Measurements from ENCODE around the gene NR4A2. TPM values are rescaled to one million over a fixed set of nuclear protein-coding genes. Genes with fewer than 3 reads are reported as not detected.

The NR4A2 gene
- total RNA-seq, 1 donor from 2014 or later: 1.7 TPM

DNA sequence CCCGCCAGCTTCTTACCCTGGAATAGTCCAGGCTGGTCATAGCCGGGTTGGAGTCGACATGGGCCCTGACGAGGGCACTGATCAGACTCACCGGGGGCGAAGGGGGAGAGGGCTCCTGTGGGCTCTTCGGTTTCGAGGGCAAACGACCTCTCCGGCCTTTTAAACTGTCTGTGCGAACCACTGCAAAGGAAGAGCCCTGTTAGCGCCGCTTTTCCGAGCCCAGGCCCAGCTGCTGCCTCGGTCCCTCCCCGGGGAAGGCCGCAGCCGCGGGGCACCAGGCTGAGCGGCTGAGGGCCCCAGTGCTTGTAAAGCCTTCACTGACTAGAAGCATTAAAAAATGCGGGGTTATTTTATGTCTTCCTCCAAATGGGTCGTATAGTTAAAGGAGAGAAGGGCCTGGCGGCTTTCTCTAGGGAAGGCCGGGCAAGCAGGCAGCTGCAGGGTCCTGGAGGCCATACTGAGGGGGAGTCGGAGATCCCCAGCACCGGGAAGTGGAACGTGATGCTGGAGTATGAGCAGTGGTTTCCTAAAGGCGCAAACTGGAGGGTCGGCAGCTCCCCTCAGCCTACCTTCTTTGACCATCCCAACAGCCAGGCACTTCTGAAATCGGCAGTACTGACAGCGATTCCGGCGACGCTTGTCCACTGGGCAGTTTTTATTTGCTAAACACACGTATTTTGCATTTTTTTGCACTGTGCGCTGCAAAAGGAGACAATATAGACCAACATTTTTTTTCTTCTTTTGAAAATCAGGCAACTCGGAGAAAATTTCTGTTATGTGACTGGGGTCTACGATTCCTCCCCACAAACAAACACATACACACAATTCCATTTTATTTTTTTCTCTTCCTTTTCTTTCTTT is 4.5 kb downstream of the NR4A2 start:
- Mint-ChIP-seq H3K36me3 (no peaks in the 10 kb centered on the region), H3K27ac (no peak overlapping the region), H3K4me1 (peaks cover 15% of the 10 kb centered on the region), H3K27me3 (ENCODE audit: low read depth) (peaks cover 96% of the 10 kb centered on the region), H3K4me3 (no peak overlapping the region), H3K9me3 (no peaks in the 10 kb centered on the region)
- TF ChIP-seq, protein P1, sequence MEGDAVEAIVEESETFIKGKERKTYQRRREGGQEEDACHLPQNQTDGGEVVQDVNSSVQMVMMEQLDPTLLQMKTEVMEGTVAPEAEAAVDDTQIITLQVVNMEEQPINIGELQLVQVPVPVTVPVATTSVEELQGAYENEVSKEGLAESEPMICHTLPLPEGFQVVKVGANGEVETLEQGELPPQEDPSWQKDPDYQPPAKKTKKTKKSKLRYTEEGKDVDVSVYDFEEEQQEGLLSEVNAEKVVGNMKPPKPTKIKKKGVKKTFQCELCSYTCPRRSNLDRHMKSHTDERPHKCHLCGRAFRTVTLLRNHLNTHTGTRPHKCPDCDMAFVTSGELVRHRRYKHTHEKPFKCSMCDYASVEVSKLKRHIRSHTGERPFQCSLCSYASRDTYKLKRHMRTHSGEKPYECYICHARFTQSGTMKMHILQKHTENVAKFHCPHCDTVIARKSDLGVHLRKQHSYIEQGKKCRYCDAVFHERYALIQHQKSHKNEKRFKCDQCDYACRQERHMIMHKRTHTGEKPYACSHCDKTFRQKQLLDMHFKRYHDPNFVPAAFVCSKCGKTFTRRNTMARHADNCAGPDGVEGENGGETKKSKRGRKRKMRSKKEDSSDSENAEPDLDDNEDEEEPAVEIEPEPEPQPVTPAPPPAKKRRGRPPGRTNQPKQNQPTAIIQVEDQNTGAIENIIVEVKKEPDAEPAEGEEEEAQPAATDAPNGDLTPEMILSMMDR (IDR thresholded peaks at IDR 0.05; ENCODE audit: unreplicated experiment): no peak
- DNase-seq (ENCODE audit: low spot score in 2 of 2, unreplicated experiment in 2 of 2): no peak

DNA sequence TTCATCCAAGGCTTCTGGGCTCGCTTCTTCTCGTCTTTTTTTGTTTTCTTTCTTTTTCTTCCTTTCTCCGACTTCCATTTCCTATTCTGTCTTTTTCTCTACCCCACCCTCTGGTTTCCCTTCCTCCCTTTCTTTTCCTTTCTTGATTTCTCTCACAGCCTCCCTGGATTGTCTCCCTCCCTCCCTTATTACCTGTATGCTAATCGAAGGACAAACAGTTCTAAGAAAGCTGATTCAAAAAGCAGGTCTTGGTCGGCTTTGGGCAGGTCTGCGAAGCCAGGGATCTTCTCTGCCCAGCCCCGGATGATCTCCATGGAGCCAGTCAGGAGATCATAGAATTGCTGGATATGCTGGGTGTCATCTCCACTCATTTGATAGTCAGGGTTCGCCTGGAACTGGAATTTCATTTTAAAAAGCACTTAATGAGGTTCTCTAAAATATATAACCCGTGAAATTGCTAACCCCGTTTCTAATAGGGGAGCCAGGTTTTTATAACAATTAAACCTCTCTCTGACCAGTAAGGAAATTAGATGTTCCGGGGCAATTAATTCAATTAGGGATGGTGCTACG is 5.9 kb downstream of the NR4A2 start:
- no peaks in the 10 kb centered on the region for H3K9me3 Mint-ChIP-seq
- no peak for DNase-seq (ENCODE audit: low spot score in 2 of 2, unreplicated experiment in 2 of 2)
- peaks cover 97% of the 10 kb centered on the region for H3K27me3 Mint-ChIP-seq (ENCODE audit: low read depth)
- TF ChIP-seq, protein P1 (IDR thresholded peaks at IDR 0.05; ENCODE audit: unreplicated experiment): no peak
- H3K36me3 Mint-ChIP-seq: no peaks in the 10 kb centered on the region
- H3K4me3 Mint-ChIP-seq: no peak overlapping the region
- H3K27ac Mint-ChIP-seq: no peak overlapping the region
- H3K4me1 Mint-ChIP-seq: peaks cover 9% of the 10 kb centered on the region

DNA sequence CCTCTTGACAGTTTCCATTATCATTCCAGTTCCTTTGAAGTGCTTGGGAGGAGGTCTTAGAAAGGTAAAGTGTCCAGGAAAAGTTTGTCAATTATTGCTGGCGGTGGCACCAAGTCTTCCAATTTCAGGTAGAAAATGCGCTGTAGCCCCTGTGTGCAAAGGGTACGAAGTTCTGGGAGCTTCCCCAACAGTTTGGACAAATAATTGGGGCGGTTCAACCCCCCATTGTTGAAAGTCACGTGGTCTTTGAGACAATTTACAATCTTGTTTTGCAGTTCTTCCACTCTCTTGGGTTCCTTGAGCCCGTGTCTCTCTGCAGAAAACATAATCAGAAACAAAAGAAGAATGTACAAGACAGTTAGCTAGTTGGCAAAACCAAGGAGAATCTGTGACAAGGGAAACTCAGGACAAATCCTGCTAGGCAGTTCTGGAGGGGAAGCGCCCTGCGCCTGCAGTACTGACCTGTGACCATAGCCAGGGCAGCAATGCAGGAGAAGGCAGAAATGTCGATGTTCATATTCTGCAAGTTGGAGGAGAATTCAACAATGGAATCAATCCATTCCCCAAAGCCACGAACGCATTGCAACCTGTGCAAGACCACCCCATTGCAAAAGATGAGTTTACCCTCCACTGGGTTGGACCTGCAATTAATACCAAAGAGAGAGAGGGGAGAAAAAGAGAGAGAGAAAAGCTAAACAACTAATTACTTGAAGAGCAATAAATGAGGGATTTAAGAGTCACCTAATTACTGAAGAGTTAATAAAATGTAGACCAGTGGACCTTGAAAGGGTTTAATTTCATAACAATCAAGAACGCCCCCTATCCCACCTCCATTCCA is 6.6 kb downstream of the NR4A2 start:
- no peak overlapping the region for H3K4me3 Mint-ChIP-seq
- TF ChIP-seq, protein P1 (IDR thresholded peaks at IDR 0.05; ENCODE audit: unreplicated experiment): no peak
- no peaks in the 10 kb centered on the region for H3K9me3 Mint-ChIP-seq
- DNase-seq (ENCODE audit: low spot score in 2 of 2, unreplicated experiment in 2 of 2): no peak
- H3K4me1 Mint-ChIP-seq: peaks cover 13% of the 10 kb centered on the region
- peaks cover 97% of the 10 kb centered on the region for H3K27me3 Mint-ChIP-seq (ENCODE audit: low read depth)
- H3K36me3 Mint-ChIP-seq: no peaks in the 10 kb centered on the region
- no peak overlapping the region for H3K27ac Mint-ChIP-seq

DNA sequence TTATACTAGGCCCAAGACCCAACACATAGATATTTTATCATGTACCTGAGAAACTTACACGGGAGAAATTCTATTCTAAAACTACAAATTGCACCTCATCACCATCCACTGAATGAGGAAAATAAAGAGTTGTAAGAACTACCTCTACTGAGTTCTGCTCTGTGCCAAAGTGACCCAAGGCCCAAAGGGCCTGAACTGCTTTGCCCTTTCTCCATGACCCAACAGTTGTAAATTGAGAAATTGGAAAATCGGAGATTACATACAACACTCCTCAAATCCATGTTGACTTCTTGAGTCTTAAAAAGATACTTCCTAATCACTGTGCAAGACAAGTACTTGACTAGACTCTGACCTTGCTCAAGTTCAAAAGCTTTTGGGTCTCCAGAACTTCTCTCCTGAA is 8.8 kb downstream of the NR4A2 start:
- peaks cover 97% of the 10 kb centered on the region for H3K27me3 Mint-ChIP-seq (ENCODE audit: low read depth)

DNA sequence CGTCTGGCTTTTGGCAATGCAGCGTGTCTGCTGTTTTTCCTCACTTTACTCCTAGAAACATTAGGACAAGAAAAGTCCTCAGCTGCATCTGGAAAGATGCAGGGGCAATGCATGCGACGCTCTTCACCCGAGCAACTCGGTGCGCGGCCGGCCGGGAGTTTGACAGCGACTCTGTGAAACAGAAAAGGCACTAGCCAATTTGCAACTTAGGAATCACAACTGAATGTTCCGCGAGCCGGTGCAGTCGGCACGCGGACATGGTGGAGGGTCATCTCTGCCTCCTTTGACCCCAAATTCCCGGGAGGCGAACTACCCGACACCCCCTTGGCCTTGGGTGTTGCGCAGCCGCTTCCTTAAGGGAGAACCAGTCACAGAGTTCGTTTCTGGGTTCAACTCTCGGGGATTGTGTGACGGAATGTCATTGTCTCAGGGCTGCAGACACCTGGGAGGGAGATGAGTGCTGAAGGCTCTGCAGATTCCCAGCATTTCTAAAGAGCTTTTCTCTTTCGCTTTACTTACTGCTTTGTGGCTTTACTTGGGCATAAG is 9.8 kb downstream of the NR4A2 start:
- TF ChIP-seq, protein P1 (IDR thresholded peaks at IDR 0.05; ENCODE audit: unreplicated experiment): no peak
- Mint-ChIP-seq H3K4me3 (peak overlapping the region; percentile 28), H3K36me3 (no peaks in the 10 kb centered on the region), H3K27ac (no peak overlapping the region), H3K9me3 (no peaks in the 10 kb centered on the region), H3K4me1 (peaks cover 15% of the 10 kb centered on the region), H3K27me3 (ENCODE audit: low read depth) (peaks cover 95% of the 10 kb centered on the region)
- no peak for DNase-seq (ENCODE audit: low spot score in 2 of 2, unreplicated experiment in 2 of 2)

More for the DNA sequence above, 8.8 kb downstream of the NR4A2 start:
- no peak overlapping the region for H3K4me3 Mint-ChIP-seq
- TF ChIP-seq, protein P1 (IDR thresholded peaks at IDR 0.05; ENCODE audit: unreplicated experiment): no peak
- H3K4me1 Mint-ChIP-seq: peaks cover 15% of the 10 kb centered on the region
- H3K36me3 Mint-ChIP-seq: no peaks in the 10 kb centered on the region
- no peak for DNase-seq (ENCODE audit: low spot score in 2 of 2, unreplicated experiment in 2 of 2)
- no peaks in the 10 kb centered on the region for H3K9me3 Mint-ChIP-seq
- H3K27ac Mint-ChIP-seq: no peak overlapping the region
